Measurements from ENCODE around the gene ACADVL.
"Not testable (repeated sequence)": the region's sequence is repeated elsewhere in the genome, so short reads cannot be mapped to it uniquely, and the experiment has no call there.

The ACADVL gene

GRCh38 chr17:7235693-7236665 lies 16.2 kb downstream of the ACADVL start:
- DNase-seq (ENCODE audit: low read depth in 2 of 2): no peak

- DNase-seq (ENCODE audit: low read depth in 2 of 2): no peak
These were observed 17.1 kb downstream of the ACADVL start for GRCh38 chr17:7236808-7237207.

DNA sequence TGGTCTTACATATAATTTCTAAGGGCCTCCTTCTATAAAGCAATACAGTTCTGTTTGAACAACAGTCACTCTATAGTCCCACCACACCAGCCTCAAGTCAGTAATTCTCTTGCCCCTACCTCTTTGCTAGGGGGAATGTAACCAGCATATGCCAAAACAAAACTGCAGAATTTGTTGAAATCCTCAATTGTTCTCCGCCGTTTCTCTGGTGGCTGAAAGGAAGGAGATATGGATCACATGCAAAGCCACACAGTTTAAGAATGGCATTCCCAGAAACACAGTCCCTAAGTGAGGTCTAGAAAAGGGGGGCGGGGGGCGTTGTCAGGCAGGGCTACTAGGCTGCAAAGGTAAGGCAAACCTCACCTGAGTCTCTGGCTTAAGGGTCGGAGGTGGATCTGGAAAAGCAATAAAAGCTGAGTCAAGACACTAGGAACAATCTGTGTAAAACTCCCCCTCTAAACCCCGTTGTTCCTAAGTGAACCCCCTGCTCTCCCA lies 17.6 kb downstream of the ACADVL start:
- DNase-seq (ENCODE audit: low read depth in 2 of 2): no peak

DNA sequence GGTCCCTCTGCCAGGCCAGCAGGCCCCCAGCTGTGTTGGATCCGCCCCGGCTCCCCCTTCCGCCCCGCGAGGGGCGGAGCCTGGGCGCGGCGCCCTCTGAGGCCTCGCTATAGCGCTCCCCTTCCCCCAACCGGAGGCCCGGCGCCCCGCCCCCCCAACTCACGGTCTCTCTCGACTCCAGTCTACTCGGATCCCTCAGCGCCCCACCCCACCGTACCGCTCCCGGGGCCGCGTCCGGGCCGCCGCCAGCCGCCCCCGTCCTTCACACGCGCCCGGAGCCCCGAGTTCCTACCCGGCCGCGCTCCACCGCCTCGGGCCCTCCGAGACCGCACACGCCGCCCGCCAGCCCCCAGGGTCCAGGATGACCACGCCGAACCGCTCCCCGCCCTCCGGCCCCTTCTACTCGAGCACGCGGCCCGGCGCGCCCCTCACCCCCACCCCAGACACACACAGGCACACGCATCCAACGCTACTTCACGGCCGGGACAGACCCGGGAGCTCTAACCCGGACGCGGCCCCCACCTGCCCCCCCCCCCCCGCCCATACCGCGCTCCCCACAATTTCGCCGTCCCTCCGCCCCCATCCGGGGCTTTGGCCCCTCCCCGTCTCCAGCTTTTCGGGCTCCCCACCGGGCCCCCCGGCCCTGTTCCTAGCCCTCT lies 18.2 kb downstream of the ACADVL start:
- no peak for DNase-seq (ENCODE audit: low read depth in 2 of 2)

GRCh38 chr17:7238420-7239090 lies 18.8 kb downstream of the ACADVL start:
- DNase-seq (ENCODE audit: low read depth in 2 of 2): no peak

GRCh38 chr17:7239091-7240027 lies 19.6 kb downstream of the ACADVL start, which contains the start of gene PHF23:
Gene PHF23 (minus strand): TSS chr17:7239457. CDS start chr17:7239279, 178 bp downstream.
- peak; percentile 99 for DNase-seq (ENCODE audit: low read depth in 2 of 2)

DNA sequence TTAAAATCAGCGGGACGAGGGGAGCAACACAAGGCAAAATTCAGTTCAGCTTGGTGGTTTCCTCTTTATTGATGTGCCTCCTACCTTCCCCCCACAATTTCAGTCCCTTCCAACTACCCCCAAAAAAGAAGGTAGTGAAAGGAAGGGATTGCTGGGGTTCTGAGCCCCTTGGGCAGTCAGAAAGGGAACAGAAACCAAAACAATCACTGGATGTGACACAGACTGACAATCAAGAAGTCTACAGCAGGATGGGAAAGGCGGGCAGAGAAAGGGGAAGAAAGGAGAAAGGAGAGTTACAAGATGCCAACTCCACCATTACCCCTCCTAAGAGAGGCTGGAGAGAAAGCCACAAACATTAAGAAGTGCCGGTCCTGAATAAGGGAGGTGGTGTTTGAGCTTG lies 20.6 kb downstream of the ACADVL start:
- no peak for DNase-seq (ENCODE audit: low read depth in 2 of 2)

GRCh38 chr17:7241090-7241733 lies 21.5 kb downstream of the ACADVL start:
- DNase-seq (ENCODE audit: low read depth in 2 of 2): no peak

DNA sequence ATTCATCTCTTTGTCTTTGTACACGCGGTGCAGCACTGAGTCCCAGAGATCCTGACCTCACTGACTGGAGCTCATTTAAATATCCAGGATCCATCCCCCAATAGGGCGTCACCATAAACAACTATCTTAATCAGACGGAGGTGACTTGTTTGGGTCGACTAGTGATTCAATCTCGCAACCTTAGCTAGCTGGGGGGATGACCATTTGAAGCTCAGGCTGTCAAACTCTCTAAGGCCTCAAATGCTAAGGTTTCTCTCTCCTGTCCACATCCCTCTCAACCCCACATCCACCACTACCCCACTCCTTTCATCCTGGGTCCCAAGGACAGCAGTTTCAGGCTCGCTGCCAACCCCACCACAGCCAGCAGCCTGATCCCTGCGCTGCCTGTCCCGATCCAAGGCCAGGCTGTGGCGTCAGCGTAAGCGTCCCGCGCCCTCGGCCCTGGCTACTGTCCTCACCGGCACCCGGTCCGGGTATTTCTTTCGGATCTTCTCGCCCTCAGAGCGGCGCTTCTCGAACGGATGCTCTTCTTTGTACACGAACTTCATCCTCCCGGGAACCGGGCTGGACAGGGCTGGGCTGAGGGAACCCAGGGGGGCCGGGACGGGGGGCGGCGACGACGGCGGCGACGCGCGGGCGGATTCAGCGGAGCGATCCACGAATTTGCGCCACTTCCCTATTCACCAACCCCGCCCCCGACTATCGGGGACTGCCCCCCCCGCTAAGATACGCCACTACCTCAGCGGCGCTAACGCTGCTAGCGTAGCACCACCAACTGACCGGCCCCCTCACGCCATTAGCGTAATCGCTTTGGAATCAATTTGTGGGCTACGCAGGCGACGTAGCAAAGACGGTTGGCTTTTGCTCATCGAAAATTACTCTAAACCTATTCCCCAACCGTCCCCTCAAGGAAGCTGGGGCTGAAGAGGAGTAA lies 22.3 kb downstream of the ACADVL start, which contains the start of gene GABARAP:
Gene GABARAP, minus strand, starts transcription at position 667 of the 934 bp plus-strand sequence. Its CDS starts 119 bp downstream, at position 548.
- DNase-seq (ENCODE audit: low read depth in 2 of 2): peak; percentile 81 to 84

GRCh38 chr17:7242717-7243452 lies 23.1 kb downstream of the ACADVL start:
- DNase-seq (ENCODE audit: low read depth in 2 of 2): peak; percentile 90 to 92

GRCh38 chr17:7243453-7243729 lies 23.7 kb downstream of the ACADVL start:
- DNase-seq (ENCODE audit: low read depth in 2 of 2): no peak

DNA sequence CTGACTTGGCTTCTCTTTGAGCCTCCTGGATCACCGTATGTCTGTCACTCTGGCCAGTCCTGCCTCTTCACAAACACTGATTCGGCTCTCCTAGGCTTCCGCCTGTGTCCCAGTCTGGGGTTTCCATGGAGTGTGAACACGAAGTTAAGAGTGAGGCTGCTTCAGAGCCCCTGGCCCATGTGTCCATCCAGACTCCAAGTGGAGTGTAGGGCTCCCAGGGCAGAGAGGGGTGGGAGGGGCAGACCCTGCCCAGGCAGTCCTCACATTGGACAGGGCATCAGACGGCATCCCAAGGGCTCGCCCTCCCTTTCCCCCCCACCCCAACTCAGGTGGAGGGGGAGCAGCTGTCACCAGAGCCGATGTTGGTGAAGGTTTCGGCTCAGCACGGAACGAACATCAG lies 24.1 kb downstream of the ACADVL start:
- not testable (repeated sequence) for DNase-seq (ENCODE audit: low read depth in 2 of 2)

DNA sequence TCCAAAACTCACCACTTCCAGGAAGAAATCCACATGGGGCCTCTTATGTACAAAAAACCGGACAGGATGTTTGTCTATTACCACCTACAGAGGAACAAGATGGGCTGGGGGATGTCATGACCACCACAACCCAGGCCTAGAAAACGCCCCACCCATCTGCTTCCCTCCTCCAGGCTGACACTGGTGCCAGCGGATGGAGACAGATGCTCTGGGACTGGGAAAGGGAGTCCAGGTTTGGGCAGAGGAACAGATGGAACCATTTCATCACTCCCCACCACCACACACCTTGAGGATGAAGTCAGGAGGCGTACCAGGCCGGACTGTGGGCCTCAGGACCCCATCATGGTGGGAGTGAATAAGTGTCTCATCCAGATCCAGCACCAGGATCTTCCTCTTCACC lies 27.0 kb downstream of the ACADVL start:
- no peak for DNase-seq (ENCODE audit: low read depth in 2 of 2)

DNA sequence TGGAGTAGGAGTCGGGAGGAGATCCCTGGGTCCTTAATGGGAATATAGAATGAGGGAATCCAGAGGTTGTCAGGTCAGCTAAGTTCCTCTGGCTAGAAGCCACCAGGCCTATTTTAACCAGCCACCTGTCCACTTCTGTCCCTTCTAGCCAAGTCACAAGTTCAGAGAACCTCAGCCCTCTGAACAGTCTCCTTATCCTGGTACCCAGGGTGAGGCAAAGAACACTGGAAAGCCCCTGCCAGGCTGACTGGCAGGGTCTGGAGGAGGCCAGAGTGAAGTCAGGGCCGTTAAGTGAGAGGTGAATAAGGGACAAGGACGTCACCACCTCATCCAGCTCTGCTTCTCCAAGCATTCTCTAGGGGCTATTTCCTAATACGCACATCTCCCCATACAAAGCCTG lies 29.1 kb downstream of the ACADVL start:
- DNase-seq (ENCODE audit: low read depth in 2 of 2): no peak

GRCh38 chr17:7249214-7249613 lies 29.5 kb downstream of the ACADVL start:
- no peak for DNase-seq (ENCODE audit: low read depth in 2 of 2)

DNA sequence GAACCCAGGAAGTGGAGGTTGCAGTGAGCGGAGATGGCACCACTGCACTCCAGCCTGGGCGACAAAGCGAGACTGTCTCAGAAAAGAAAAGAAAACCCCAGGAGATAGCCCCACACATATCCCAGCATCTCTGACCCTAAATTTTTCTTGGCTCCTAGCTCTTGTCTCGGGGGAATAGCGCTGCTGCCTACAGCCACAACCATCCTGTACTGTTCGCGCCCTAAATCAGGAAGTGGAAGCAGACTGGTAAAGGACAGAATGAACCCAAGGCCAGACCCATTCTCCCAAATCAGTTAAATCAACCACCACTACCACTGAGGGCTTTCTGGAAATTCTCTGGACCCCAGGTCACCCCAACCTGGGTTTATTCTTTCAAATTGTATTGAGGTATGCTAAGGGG lies 30.1 kb downstream of the ACADVL start:
- DNase-seq (ENCODE audit: low read depth in 2 of 2): no peak

GRCh38 chr17:7250695-7251627 lies 31.2 kb downstream of the ACADVL start:
- no peak for DNase-seq (ENCODE audit: low read depth in 2 of 2)

Data from fibroblast of skin of left biceps (primary cell).